Heart left ventricle (tissue), 13 donors: ENCODE results near the gene FATE1.

Experiments
- CTCF ChIP-seq, 12 donors: fragments of 200-600 bp; sonication (generic) in 4 of 12; IDR thresholded peaks; one replicate each; pipeline versions ENCODE4 v1.5.0 to v1.8.0; 2018 to 2022; ENCODE audit warnings: antibody characterized with exemption in 12 of 12, mild to moderate bottlenecking in 5 of 12
- POLR2A ChIP-seq, 2 donors: fragments of 450-650 bp; IDR thresholded peaks; one replicate each; pipeline ENCODE4 v1.6.1; 2017; ENCODE audit warnings: antibody characterized with exemption in 2 of 2, mild to moderate bottlenecking in 2 of 2, moderate library complexity in 2 of 2
- donor health status: ischemic (EF 13 %, LVEDD 7.1; RV severe dilation, severe dysfunction).
- donor health status: DM: no; HTN: yes; CAD: no.
- donor health status: DM: no; HTN: no; CAD: no.
- donor health status: ischemic (EF 25% LVEDD 6.9; RV normal size, moderate dysfunction).
- donor health status: ischemic (EF 25% LVEDD 5.7; RV mildly dilated, moderate dysfunction).
- donor health status: ischemic (EF 35%, LVEDD 5.7; RV mildly dilated, moderate dysfunction).
- donor health status: nonischemic (EF 11% LVEDD 7.7; RV severe dilation, severe dysfunction).
- donor health status: DM: yes; HTN: yes; CAD: no.
- donor health status: PGD.
- donor health status: ischemic (EF 29% LVEDD 5.4; RV normal size, mild dysfunction).
- donor health status: nonischemic (EF 23%, LVEDD 6.1; RV moderate dilation, normal function).

DNA sequence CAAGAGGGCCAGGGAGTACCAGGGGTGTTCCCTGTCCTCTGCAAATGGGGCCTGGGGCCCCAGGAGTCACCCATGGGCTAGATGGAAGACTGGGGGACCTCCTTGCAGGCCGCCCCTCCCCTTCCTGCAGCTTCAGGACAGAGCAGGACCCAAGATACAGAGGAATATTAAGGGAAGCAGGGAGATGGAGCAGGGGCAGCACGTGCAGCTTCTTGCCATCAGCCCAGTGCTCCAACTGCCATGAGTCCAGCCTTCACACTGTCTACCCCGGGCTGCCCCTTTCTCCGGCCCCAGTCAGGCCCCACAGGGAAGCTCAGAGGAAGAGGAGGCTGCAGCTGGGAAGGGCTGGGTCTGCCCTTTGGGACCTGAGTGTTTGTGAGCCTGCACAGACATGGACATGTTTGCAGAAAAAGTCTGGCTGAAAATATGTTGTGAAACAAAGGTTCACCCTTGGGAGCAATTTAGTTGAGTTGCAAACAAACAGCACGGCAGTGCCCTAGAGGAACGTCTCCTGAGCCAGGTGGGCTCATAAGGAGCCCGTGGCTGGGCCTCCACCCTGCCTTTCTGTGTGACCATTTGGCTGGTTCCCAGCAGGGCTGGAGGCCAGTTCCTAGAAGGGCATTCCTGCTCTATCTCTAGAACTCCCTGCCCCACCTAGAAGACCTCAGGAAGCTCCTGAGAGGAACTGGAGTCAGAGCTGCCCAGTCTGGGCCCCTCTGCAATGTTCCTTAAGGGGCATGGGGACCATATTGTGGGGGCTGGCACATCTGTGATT, 8.9 kb downstream of the FATE1 start:
- TF ChIP-seq CTCF (IDR thresholded peaks at IDR 0.05) (no peak), POLR2A (IDR thresholded peaks at IDR 0.05) (no peak)
